HCT116 (cell line): ENCODE results near the gene WAPL. TPM values are rescaled to one million over a fixed set of nuclear protein-coding genes. Genes with fewer than 3 reads are reported as not detected.

Experiments used
- ATAC-seq: fragments of 200-7000 bp; cut with Tn5 transposase; 2 replicates; pipeline ENCODE4 v1.9.1; 2020; ENCODE audit warnings: mild to moderate bottlenecking, moderate library complexity
- BruUV-seq: library from RNA; stranded (reverse); fragments of 400-500 nt; replicated peaks from 2 replicates; lab custom pipeline; 2021; lab: Mats Ljungman, UMichigan
- CTCF ChIA-PET: fragments of 300-600 bp; sonication (Branson Sonifier 250); formaldehyde crosslinking; loops from one replicate; lab custom pipeline; 2021; ENCODE audit warnings: antibody characterized with exemption; lab: Charles Lee
- POLR2A ChIA-PET: fragments of 300-600, 350-600 bp; sonication (Branson Sonifier 250); formaldehyde crosslinking; loops from one replicate; lab custom pipeline; 2021; ENCODE audit warnings: antibody characterized with exemption; lab: Charles Lee
- RAD21 ChIA-PET, 2 experiments: fragments of 300-600 bp; sonication (Branson Sonifier 250); formaldehyde crosslinking; loops; one replicate each; lab custom pipeline; 2023; ENCODE audit warnings: low total read pairs in 2 of 2; ENCODE audit not compliant: uncharacterized antibody in 2 of 2, unreplicated experiment in 2 of 2, low non-redundant PET in 1 of 2; lab: Charles Lee
- DNase-seq: peaks from one replicate; pipeline ENCODE4 v3.0.0-alpha.2; 2010; ENCODE audit warnings: low read depth, low spot score
- H2AFZ ChIP-seq: fragments of 200-600 bp; shearing (Covaris generic), sonication (generic); 2 replicates; pipeline ENCODE4 v1.6.1; 2017; ENCODE audit warnings: low read depth, mixed run types, mixed read lengths, antibody characterized with exemption, low read length; ENCODE audit not compliant: poor library complexity, severe bottlenecking
- H3K27ac ChIP-seq: 2 replicates; pipeline ENCODE4 v1.5.1; 2012; ENCODE audit warnings: low read depth, low read length
- H3K27me3 ChIP-seq: fragments of 200-600 bp; sonication (generic); 2 replicates; pipeline ENCODE4 v1.6.1; 2016; ENCODE audit warnings: mixed run types, low read length, mixed read lengths; ENCODE audit not compliant: insufficient read depth
- H3K36me3 ChIP-seq, 2 experiments: fragments of 200-500 bp in 1 of 2; fragments of 200-600 bp in 1 of 2; sonication (Bioruptor generic) in 1 of 2; sonication (generic) in 1 of 2; 2 replicates each; pipeline versions ENCODE4 v1.5.1 to v1.6.1; 2014 to 2016; ENCODE audit warnings: low read length in 2 of 2, inconsistent platforms in 1 of 2, mixed read lengths in 1 of 2, mixed run types in 1 of 2; ENCODE audit not compliant: insufficient read depth in 2 of 2, control insufficient read depth in 1 of 2
- H3K4me1 ChIP-seq, 2 experiments: fragments of 200-600 bp in 1 of 2; sonication (generic) in 1 of 2; 2 replicates each; pipeline versions ENCODE4 v1.5.1 to v1.6.1; 2012 to 2017; ENCODE audit warnings: low read length in 2 of 2, inconsistent platforms in 1 of 2, mild to moderate bottlenecking in 1 of 2, mixed read lengths in 1 of 2, mixed run types in 1 of 2, moderate library complexity in 1 of 2; ENCODE audit not compliant: insufficient read depth in 2 of 2, control insufficient read depth in 1 of 2
- H3K4me2 ChIP-seq: fragments of 200-600 bp; sonication (generic); 2 replicates; pipeline ENCODE4 v1.6.1; 2017; ENCODE audit warnings: mixed run types, low read length, mixed read lengths
- H3K4me3 ChIP-seq, 2 experiments: fragments of 200-600 bp in 1 of 2; sonication (generic) in 1 of 2; replicated peaks in 1 of 2; 2 replicates each; pipeline ENCODE4 v1.5.1; 2011 to 2016; ENCODE audit warnings: low read length in 2 of 2, control low read depth in 1 of 2, low read depth in 1 of 2, mild to moderate bottlenecking in 1 of 2, mixed read lengths in 1 of 2, mixed run types in 1 of 2
- H3K79me2 ChIP-seq: fragments of 200-600 bp; sonication (generic); 2 replicates; pipeline ENCODE4 v1.6.1; 2017; ENCODE audit warnings: mild to moderate bottlenecking, mixed run types, low read length, moderate library complexity, mixed read lengths; ENCODE audit not compliant: insufficient read depth
- H3K9ac ChIP-seq: fragments of 200-600 bp; sonication (generic); 2 replicates; pipeline ENCODE4 v1.6.1; 2016; ENCODE audit warnings: low read length, mixed read lengths
- H3K9me2 ChIP-seq: fragments of 200-600 bp; sonication (generic), shearing (Covaris generic); 2 replicates; pipeline ENCODE4 v1.6.1; 2017; ENCODE audit warnings: mixed run types, mild to moderate bottlenecking, moderate library complexity; ENCODE audit not compliant: insufficient read depth
- H3K9me3 ChIP-seq, 2 experiments: fragments of 200-500 bp in 1 of 2; fragments of 200-600 bp in 1 of 2; sonication (Bioruptor generic) in 1 of 2; sonication (generic) in 1 of 2; 2 replicates each; pipeline ENCODE4 v1.6.1; 2014 to 2017; ENCODE audit warnings: low read length in 2 of 2, mixed read lengths in 2 of 2, inconsistent platforms in 1 of 2, low read depth in 1 of 2, mild to moderate bottlenecking in 1 of 2, mixed run types in 1 of 2, moderate library complexity in 1 of 2; ENCODE audit not compliant: control insufficient read depth in 1 of 2, insufficient read depth in 1 of 2
- H4K20me1 ChIP-seq: fragments of 200-600 bp; sonication (generic), shearing (Covaris generic); 2 replicates; pipeline ENCODE4 v1.6.1; 2017; ENCODE audit warnings: mixed run types, mild to moderate bottlenecking, moderate library complexity; ENCODE audit not compliant: insufficient read depth
- ATF3 ChIP-seq: IDR thresholded peaks from 2 replicates; pipeline ENCODE4 v1.6.1; 2012
- CEBPB ChIP-seq: IDR thresholded peaks from 2 replicates; pipeline ENCODE4 v1.6.1; 2012; ENCODE audit warnings: low read depth
- CTCF ChIP-seq, 3 experiments: fragments of 200-600 bp in 1 of 3; sonication (generic) in 1 of 3; IDR thresholded peaks in 2 of 3; conservative IDR thresholded peaks in 1 of 3; 2 replicates each; pipeline ENCODE4 v1.5.1; 2012 to 2017; ENCODE audit warnings: low read depth in 2 of 3, low read length in 2 of 3, antibody characterized with exemption in 1 of 3, borderline replicate concordance in 1 of 3, control low read depth in 1 of 3, mild to moderate bottlenecking in 1 of 3, mixed read lengths in 1 of 3, mixed run types in 1 of 3, moderate library complexity in 1 of 3; ENCODE audit not compliant: insufficient read depth in 1 of 3
- EGR1 ChIP-seq: IDR thresholded peaks from 2 replicates; pipeline ENCODE4 v1.6.1; 2012; ENCODE audit warnings: low read depth
- EZH2 ChIP-seq: fragments of 200-600 bp; sonication (generic); IDR thresholded peaks from 2 replicates; pipeline ENCODE4 v1.6.1; 2017; ENCODE audit warnings: antibody characterized with exemption, mixed run types
- EZH2phosphoT487 ChIP-seq: fragments of 200-600 bp; IDR thresholded peaks from 2 replicates; pipeline ENCODE4 v1.6.1; 2018; ENCODE audit warnings: antibody characterized with exemption, borderline replicate concordance
- MAX ChIP-seq: IDR thresholded peaks from 2 replicates; pipeline ENCODE4 v1.6.1; 2012
- SRF ChIP-seq: IDR thresholded peaks from 2 replicates; pipeline ENCODE4 v1.6.1; 2012; ENCODE audit warnings: low read depth
- TCF7L2 ChIP-seq: IDR thresholded peaks from 2 replicates; pipeline ENCODE4 v1.7.0; 2011; ENCODE audit warnings: borderline replicate concordance, inconsistent platforms; ENCODE audit not compliant: insufficient read depth, insufficient read length; ENCODE audit errors: extremely low read depth
- YY1 ChIP-seq: IDR thresholded peaks from 2 replicates; pipeline ENCODE4 v1.6.1; 2011; ENCODE audit warnings: low read length, low read depth, moderate library complexity, mild to moderate bottlenecking; ENCODE audit not compliant: insufficient replicate concordance; ENCODE audit errors: extremely low read depth
- intact Hi-C: fragments of 100-400 bp; cut with micrococcal nuclease; formaldehyde crosslinking; loops from 2 replicates; pipeline ENCODE4 v1.10.0; 2022
- total RNA-seq: library from RNA; stranded (reverse); gene quantifications from one replicate; pipeline ENCODE4 v1.2.1, GENCODE V29; 2021; ENCODE audit not compliant: unreplicated experiment

Gene WAPL
- total RNA-seq, 1 experiment from 2014 or later = 37.5 TPM

- no peak for ATAC-seq
- no peak overlapping the region for H3K9ac ChIP-seq
- no peak for TF ChIP-seq ATF3
- no peak for TF ChIP-seq SRF
- no peak for TF ChIP-seq EZH2phosphoT487
- no peak for TF ChIP-seq EZH2
- TF ChIP-seq EGR1 = no peak
- no peak for TF ChIP-seq CTCF (IDR thresholded peaks at IDR 0.05 in 2 of 3, conservative IDR thresholded peaks at IDR 0.05 in 1 of 3; ENCODE audit: borderline replicate concordance in 1 of 3, insufficient read depth in 1 of 3, low read depth in 2 of 3, low read length in 2 of 3)
- CTCF ChIA-PET = no interaction called here
- H3K4me3 ChIP-seq = no peak overlapping the region
- H3K9me3 ChIP-seq = no peaks in the 10 kb centered on the region
- no peak overlapping the region for H2AFZ ChIP-seq
- no peaks in the 10 kb centered on the region for H3K79me2 ChIP-seq
- no peaks in the 10 kb centered on the region for H3K4me1 ChIP-seq
- no peak overlapping the region for H3K4me2 ChIP-seq
- H3K36me3 ChIP-seq = no peaks in the 10 kb centered on the region
- H3K27me3 ChIP-seq = no peaks in the 10 kb centered on the region
- RAD21 ChIA-PET = no interaction called here
- BruUV-seq = no TSS peak
- no peaks in the 10 kb centered on the region for H4K20me1 ChIP-seq
- no peak for DNase-seq
- H3K9me2 ChIP-seq = no peaks in the 10 kb centered on the region
- H3K27ac ChIP-seq = no peak overlapping the region
- POLR2A ChIA-PET = no interaction called here
- intact Hi-C loops = no loop called here
Measured at GRCh38 chr10:86419101-86419500, 102.5 kb downstream of the WAPL start.

- H3K79me2 ChIP-seq = no peaks in the 10 kb centered on the region
- H3K4me1 ChIP-seq = peaks cover 0 to 1% of the 10 kb centered on the region in 2 experiments; a peak in 1 of 4 replicates
- ATAC-seq (no peak), DNase-seq (no peak)
- H3K36me3 ChIP-seq = no peaks in the 10 kb centered on the region
- H4K20me1 ChIP-seq = no peaks in the 10 kb centered on the region
- no peak overlapping the region for H2AFZ ChIP-seq
- ChIA-PET CTCF (no interaction called here), RAD21 (no interaction called here), POLR2A (no interaction called here)
- H3K27ac ChIP-seq = no peak overlapping the region
- H3K27me3 ChIP-seq = no peaks in the 10 kb centered on the region
- H3K4me3 ChIP-seq = no peak overlapping the region
- no peak overlapping the region for H3K9ac ChIP-seq
- intact Hi-C loops = no loop called here
- peaks cover 0 to 4% of the 10 kb centered on the region in 2 experiments; a peak in 1 of 4 replicates for H3K9me3 ChIP-seq
- H3K9me2 ChIP-seq = no peaks in the 10 kb centered on the region
- BruUV-seq = no TSS peak
- H3K4me2 ChIP-seq = no peak overlapping the region
- TF ChIP-seq MAX (no peak), CEBPB (no peak), YY1 (no peak), TCF7L2 (no peak), CTCF (IDR thresholded peaks at IDR 0.05 in 2 of 3, conservative IDR thresholded peaks at IDR 0.05 in 1 of 3; ENCODE audit: borderline replicate concordance in 1 of 3, insufficient read depth in 1 of 3, low read depth in 2 of 3, low read length in 2 of 3) (no peak), SRF (no peak), ATF3 (no peak)
Measured at GRCh38 chr10:86415583-86415982, 106.0 kb downstream of the WAPL start.
